ENCODE data around the gene CETP.
"Not testable (repeated sequence)": the region's sequence is repeated elsewhere in the genome, so short reads cannot be mapped to it uniquely, and the experiment has no call there.

The CETP gene

DNA sequence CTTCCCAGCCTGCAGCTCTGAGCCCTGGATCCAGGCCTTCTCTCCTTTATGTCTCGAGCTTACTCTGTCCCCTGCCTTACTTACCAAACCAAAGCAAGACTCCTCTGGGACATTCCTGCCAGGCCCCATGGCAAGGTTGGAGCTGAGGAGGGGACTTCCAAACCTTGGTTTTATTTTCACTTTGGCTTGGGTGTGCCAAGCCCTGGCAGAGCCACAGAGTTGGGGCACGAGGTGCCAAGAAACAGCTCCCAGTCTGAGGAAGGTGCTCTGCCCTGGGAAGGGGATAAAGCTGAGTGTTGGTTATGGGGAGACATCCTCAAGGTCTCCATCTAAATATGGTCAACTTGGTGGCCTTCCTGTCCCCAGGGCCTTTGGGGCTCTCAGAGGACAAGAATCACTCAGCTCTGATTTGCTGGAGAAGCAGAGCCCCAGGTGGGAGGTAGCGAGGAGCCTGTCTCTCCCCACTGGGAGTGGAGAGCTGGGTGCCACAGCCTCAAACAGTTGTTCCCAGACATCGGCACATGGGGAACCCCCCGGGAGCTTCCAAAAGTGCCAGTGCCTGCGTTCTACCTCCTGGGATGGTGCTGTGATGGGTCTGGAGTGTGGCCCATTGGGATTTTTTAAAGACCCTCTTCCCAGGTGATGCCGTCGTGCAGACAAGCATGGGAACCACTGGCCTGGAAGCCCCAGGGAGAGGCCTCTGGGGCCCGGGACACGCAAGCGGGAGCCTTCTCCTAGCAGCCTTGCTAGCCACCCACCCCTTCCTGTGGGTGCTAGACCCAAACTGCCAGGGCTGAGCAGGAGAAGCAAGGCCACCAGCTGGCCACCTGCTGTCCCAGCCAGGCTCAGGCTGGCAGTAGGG lies 37.9 kb downstream of the CETP start:
- Histone ChIP-seq H3K27ac (ENCODE audit: low read depth, low read length) (no peak overlapping the region), H3K9ac (ENCODE audit: low read length) (no peak overlapping the region), H3K4me1 (ENCODE audit: control insufficient read depth, insufficient read depth, low read length) (no peaks in the 10 kb centered on the region), H3K36me3 (ENCODE audit: control insufficient read depth, insufficient read depth, low read length) (peaks cover 4% of the 10 kb centered on the region), H3K27me3 (ENCODE audit: control insufficient read depth, insufficient read depth, low read length) (no peaks in the 10 kb centered on the region), H3K4me3 (ENCODE audit: low read length) (no peak overlapping the region)

DNA sequence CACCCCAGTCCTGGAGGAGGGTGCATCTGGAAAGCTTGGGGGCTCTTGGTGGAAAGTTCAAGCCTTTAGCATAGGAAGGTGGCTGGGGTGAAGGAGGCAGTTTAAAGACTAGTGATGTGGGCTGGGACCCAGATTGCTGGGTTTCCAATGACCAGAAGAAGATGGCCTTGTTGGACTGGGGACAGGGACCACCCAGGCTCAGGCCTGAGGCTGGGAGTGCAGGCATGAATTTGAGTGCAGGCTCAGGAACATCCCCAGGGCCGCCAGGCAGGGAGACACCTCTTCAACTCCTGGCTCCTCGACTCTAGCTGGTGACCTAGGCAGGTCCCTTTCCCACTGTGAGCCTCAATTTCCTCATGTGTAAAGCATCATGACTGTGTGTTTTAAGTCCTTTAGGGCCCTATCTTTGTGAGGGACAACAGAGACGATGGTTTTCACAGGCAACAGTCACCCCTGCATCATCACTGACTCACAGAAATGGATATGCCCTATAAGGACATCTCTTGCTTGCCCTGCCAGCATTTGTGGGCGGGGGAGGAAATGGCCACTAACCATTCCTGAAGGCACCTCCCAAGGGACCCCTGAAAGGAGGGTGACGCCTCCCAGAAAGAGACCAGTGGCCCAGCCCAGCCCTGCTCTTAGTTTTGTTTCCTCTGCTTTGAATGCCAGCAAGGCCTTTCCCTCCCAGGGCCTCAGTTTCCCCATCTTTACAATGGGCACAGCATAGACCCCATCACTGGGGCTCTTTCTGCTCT lies 38.7 kb downstream of the CETP start:
- H3K9ac ChIP-seq (ENCODE audit: low read length), result no peak overlapping the region
- H3K27ac ChIP-seq (ENCODE audit: low read depth, low read length), result no peak overlapping the region
- no peaks in the 10 kb centered on the region for H3K4me1 ChIP-seq (ENCODE audit: control insufficient read depth, insufficient read depth, low read length)
- peaks cover 4% of the 10 kb centered on the region for H3K36me3 ChIP-seq (ENCODE audit: control insufficient read depth, insufficient read depth, low read length)
- H3K27me3 ChIP-seq (ENCODE audit: control insufficient read depth, insufficient read depth, low read length), result no peaks in the 10 kb centered on the region
- H3K4me3 ChIP-seq (ENCODE audit: low read length), result no peak overlapping the region

DNA sequence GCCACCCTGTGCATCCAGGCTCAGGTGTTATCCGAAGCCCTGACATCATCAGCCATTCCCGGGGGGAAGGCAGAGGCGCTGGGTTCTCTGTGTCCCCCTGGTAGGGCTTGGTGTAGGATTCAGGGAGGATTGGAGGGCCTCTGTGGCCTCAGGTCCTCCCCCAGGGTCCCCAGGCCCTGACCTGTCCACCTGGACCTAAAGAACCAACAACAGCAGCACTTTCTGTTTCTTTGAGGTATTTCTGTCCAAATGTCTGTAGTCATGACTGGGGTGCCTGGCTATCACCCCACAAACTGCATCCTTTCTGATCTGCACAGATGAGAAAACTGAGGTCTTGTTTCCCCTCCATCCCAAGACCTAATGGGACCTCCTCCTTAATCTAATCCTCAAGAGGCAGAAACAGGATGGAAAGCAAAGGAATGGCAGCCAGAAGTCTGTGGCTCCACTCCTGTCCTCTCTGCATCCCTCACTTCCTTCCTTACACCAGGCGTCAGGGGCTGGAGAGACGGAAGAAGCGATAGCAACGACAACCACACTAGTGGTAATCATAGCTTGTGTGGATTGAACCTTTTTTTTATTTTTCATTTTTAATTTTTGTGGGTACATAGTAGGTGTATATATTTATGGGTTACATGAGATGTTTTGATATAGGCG lies 39.4 kb downstream of the CETP start:
- Histone ChIP-seq H3K4me1 (ENCODE audit: control insufficient read depth, insufficient read depth, low read length) (no peaks in the 10 kb centered on the region), H3K27ac (ENCODE audit: low read depth, low read length) (no peak overlapping the region)

DNA sequence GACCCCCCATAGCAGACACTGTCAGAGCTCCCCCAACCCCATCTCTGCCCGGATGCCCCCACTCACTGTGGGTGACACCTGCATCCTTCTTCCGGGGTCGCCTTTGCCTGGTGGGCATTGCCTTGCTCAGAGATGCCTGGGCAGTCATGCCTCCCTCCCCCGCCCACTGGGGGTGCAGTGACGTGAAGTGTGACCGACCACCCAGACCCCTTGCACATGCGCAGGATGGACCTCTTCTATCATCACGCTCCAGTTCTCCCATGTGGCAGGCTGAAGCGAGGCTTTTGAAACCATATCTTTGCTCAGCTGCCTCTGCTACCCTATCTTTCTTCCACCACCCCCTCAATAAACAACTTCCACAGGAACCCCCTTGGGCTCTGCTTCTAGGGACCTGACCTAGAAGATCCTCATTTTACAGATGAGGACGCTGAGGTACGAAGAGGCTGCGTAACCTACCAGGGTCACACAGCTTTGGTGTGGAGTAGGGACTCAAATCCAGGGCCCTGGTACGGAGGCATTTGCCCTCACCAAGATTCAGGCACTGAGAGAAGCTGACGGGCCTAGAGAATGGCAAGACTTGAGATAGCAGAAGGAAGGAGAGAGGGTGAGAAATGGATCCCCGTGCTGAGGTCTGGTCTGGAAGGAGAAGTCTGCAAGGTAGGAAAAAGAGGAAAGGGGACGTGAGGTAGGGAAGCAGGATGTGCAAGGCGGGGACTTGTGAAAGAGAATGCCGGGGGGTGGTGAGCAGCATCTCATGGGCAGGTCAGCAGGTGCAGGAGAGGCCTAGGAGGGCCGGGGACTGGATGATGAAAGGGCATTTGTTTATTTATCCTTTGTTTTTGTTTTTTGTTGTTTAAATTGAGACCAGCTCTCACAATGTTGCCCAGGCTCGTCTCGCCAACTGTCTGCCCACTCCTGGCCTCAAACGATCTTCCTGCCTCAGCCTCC lies 42.0 kb downstream of the CETP start:
- Histone ChIP-seq H3K4me3 (ENCODE audit: low read length) (no peak overlapping the region), H3K27me3 (ENCODE audit: control insufficient read depth, insufficient read depth, low read length) (no peaks in the 10 kb centered on the region), H3K4me1 (ENCODE audit: control insufficient read depth, insufficient read depth, low read length) (no peaks in the 10 kb centered on the region), H3K36me3 (ENCODE audit: control insufficient read depth, insufficient read depth, low read length) (peaks cover 4% of the 10 kb centered on the region), H3K9ac (ENCODE audit: low read length) (no peak overlapping the region), H3K27ac (ENCODE audit: low read depth, low read length) (no peak overlapping the region)

More for the DNA sequence above, 39.4 kb downstream of the CETP start:
- Histone ChIP-seq H3K4me3 (ENCODE audit: low read length) (no peak overlapping the region), H3K27me3 (ENCODE audit: control insufficient read depth, insufficient read depth, low read length) (no peaks in the 10 kb centered on the region), H3K36me3 (ENCODE audit: control insufficient read depth, insufficient read depth, low read length) (peaks cover 4% of the 10 kb centered on the region), H3K9ac (ENCODE audit: low read length) (no peak overlapping the region)

DNA sequence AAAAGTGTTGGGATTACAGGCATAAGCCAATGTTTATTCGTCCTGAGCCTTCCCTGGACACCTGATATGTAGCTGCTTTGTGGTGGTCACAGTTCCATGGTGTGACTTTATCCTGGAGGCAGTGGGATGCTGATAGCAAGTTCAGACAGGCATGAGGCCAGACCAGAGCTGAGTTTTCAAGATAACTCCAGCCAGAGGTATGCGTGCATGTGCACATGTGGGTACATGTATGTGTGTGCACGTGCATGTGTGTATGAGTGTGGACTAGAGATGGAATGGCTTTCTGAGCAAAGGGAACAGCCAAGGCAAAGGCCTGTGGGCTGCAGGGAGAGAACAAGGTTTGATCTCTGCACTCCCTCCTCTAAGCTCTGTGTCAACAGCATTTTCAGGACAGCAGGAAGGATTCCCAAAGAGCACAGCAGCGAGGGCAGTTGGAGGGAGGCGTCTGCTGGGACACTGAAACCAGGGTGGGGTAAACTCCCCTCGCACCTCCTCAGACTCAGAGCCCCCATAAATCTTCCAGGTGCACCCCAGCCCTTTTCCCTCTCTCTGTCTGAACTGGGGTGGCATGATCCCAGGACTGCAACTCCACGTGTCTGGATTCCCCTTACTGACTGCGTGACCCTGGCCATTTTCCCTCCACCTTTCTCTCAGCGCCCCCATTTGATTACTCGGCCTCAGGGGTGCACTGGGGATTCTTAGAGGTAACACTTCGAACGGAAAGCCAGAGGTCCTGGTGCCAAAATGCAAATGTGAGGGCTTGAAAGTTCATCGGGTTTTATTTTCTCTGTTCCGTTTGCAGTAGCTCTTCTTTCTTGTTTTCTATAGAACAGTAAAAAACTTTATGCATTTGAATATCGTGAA lies 42.9 kb downstream of the CETP start:
- H3K9ac ChIP-seq (ENCODE audit: low read length), result no peak overlapping the region
- no peaks in the 10 kb centered on the region for H3K4me1 ChIP-seq (ENCODE audit: control insufficient read depth, insufficient read depth, low read length)
- no peak overlapping the region for H3K27ac ChIP-seq (ENCODE audit: low read depth, low read length)
- H3K36me3 ChIP-seq (ENCODE audit: control insufficient read depth, insufficient read depth, low read length), result peaks cover 4% of the 10 kb centered on the region
- H3K27me3 ChIP-seq (ENCODE audit: control insufficient read depth, insufficient read depth, low read length), result no peaks in the 10 kb centered on the region
- no peak overlapping the region for H3K4me3 ChIP-seq (ENCODE audit: low read length)

GRCh38 chr16:57005597-57005996 lies 43.8 kb downstream of the CETP start:
- not testable (repeated sequence) for H3K36me3 ChIP-seq (ENCODE audit: control insufficient read depth, insufficient read depth, low read length); H3K4me3 ChIP-seq (ENCODE audit: low read length); H3K27me3 ChIP-seq (ENCODE audit: control insufficient read depth, insufficient read depth, low read length); H3K4me1 ChIP-seq (ENCODE audit: control insufficient read depth, insufficient read depth, low read length); H3K27ac ChIP-seq (ENCODE audit: low read depth, low read length); H3K9ac ChIP-seq (ENCODE audit: low read length)

DNA sequence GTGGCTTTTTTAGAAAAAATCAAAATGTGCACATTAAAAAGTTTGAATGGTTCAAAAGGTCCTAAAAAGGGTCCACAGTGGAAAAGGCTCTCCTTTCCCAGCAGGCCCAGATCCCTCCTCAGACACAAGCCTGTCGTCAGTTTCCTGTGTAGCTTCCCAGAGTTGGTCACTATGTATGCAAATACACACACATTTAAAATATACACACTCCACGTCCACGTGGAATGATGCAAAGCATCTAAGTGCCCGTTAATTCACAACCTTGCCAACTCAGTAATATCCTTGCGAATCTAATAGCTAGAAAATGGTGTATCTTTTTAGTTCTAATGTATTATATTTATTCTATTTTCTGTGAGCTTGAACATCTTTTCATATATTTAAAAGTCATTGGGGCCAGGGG lies 45.3 kb downstream of the CETP start:
- Histone ChIP-seq H3K9ac (ENCODE audit: low read length) (no peak overlapping the region), H3K27ac (ENCODE audit: low read depth, low read length) (no peak overlapping the region), H3K36me3 (ENCODE audit: control insufficient read depth, insufficient read depth, low read length) (peaks cover 4% of the 10 kb centered on the region), H3K4me3 (ENCODE audit: low read length) (no peak overlapping the region), H3K4me1 (ENCODE audit: control insufficient read depth, insufficient read depth, low read length) (no peaks in the 10 kb centered on the region), H3K27me3 (ENCODE audit: control insufficient read depth, insufficient read depth, low read length) (no peaks in the 10 kb centered on the region)

- Histone ChIP-seq H3K27me3 (ENCODE audit: control insufficient read depth, insufficient read depth, low read length) (no peaks in the 10 kb centered on the region), H3K27ac (ENCODE audit: low read depth, low read length) (no peak overlapping the region), H3K36me3 (ENCODE audit: control insufficient read depth, insufficient read depth, low read length) (peaks cover 4% of the 10 kb centered on the region), H3K4me3 (ENCODE audit: low read length) (no peak overlapping the region), H3K9ac (ENCODE audit: low read length) (no peak overlapping the region), H3K4me1 (ENCODE audit: control insufficient read depth, insufficient read depth, low read length) (no peaks in the 10 kb centered on the region)
Measured at GRCh38 chr16:57007530-57007929, 45.8 kb downstream of the CETP start.

DNA sequence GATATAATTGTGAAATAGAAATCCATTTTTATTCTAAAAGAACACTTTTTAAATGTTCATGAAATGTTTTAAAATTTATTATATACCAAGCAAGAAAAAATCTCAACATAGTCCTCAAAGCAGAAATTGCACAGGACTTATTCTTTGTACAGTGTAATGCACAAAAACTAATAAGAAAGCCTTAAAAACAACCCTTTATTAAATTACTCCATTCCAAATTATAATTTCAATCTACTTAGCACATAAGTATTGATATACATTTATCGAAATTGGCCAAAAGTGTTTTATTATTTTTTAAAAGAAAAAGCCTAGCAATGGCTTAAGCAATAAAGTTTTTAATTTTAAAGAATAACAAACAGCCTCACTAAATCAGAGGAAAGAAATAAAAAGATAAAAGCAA lies 46.7 kb downstream of the CETP start:
- no peaks in the 10 kb centered on the region for H3K4me1 ChIP-seq (ENCODE audit: control insufficient read depth, insufficient read depth, low read length)
- H3K27me3 ChIP-seq (ENCODE audit: control insufficient read depth, insufficient read depth, low read length), result no peaks in the 10 kb centered on the region
- peaks cover 4% of the 10 kb centered on the region for H3K36me3 ChIP-seq (ENCODE audit: control insufficient read depth, insufficient read depth, low read length)
- H3K27ac ChIP-seq (ENCODE audit: low read depth, low read length), result no peak overlapping the region
- no peak overlapping the region for H3K9ac ChIP-seq (ENCODE audit: low read length)
- no peak overlapping the region for H3K4me3 ChIP-seq (ENCODE audit: low read length)

GRCh38 chr16:57009643-57010170 lies 48.0 kb downstream of the CETP start:
- no peaks in the 10 kb centered on the region for H3K4me1 ChIP-seq (ENCODE audit: control insufficient read depth, insufficient read depth, low read length)

DNA sequence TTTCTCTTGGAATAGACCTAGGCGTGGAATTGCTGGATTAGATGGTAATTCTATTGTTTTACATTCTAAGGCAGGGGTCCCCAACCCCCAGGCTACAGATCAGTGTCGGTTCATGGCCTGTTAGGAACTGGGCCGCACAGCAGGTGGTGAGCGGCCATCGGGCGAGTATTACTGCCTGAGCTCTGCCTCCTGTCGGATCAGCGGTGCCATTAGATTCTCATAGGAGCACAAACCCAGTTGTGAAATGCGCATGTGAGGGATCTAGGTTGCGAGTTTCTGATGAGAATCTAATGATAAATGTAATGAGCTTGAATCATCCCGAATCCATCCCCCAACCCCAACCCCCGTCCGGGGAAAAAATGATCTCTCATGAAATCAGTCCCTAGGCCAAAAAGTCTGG lies 50.6 kb downstream of the CETP start:
- no peak overlapping the region for H3K9ac ChIP-seq (ENCODE audit: low read length)
- H3K4me1 ChIP-seq (ENCODE audit: control insufficient read depth, insufficient read depth, low read length), result no peaks in the 10 kb centered on the region
- H3K36me3 ChIP-seq (ENCODE audit: control insufficient read depth, insufficient read depth, low read length), result no peaks in the 10 kb centered on the region
- no peaks in the 10 kb centered on the region for H3K27me3 ChIP-seq (ENCODE audit: control insufficient read depth, insufficient read depth, low read length)
- no peak overlapping the region for H3K4me3 ChIP-seq (ENCODE audit: low read length)
- no peak overlapping the region for H3K27ac ChIP-seq (ENCODE audit: low read depth, low read length)

More at GRCh38 chr16:57009643-57010170, 48.0 kb downstream of the CETP start:
- Histone ChIP-seq H3K9ac (ENCODE audit: low read length) (no peak overlapping the region), H3K36me3 (ENCODE audit: control insufficient read depth, insufficient read depth, low read length) (no peaks in the 10 kb centered on the region), H3K4me3 (ENCODE audit: low read length) (no peak overlapping the region), H3K27ac (ENCODE audit: low read depth, low read length) (no peak overlapping the region), H3K27me3 (ENCODE audit: control insufficient read depth, insufficient read depth, low read length) (no peaks in the 10 kb centered on the region)
